ENCODE data around the gene JAM3.
"Not testable (repeated sequence)": the region's sequence is repeated elsewhere in the genome, so short reads cannot be mapped to it uniquely, and the experiment has no call there.

Gene JAM3

DNA sequence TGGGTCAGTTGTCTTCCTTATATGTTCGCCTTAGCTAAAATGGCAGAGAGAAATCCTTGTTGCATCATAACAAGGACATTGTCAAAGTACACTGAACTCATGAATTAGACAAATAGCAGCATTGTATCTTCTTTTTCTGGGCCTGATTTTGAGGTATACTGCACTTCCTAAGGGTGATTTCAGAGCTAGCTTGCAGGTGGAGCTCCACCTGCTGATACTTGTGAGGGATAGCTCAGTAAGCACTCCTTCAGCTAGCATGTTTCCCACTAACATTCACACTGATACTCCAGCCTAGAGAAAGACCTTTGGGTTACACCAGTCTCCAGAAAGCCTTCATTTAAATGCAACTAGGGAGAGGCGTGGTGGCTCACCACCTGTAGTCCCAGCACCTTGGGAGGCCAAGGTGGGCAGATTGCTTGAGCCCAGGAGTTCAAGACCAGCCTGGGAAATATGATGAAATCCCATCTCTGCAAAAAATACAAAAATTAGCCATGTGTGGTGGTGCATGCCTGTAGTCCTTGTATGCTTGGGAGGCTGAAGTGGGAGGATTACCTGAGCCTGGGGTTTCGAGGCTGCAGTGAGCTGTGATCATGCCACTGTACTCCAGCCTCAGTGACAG is 29.8 kb downstream of the JAM3 start:
- H3K27me3 ChIP-seq (ENCODE audit: control insufficient read depth, insufficient read depth, low read length): no peaks in the 10 kb centered on the region
- H3K4me3 ChIP-seq (ENCODE audit: low read depth, low read length): no peak overlapping the region
- H3K36me3 ChIP-seq (ENCODE audit: control insufficient read depth, insufficient read depth, low read length): no peaks in the 10 kb centered on the region
- no peak overlapping the region for H3K9ac ChIP-seq (ENCODE audit: low read depth, low read length)
- H3K9me3 ChIP-seq (ENCODE audit: control insufficient read depth, insufficient read depth, low read length): peaks cover 7% of the 10 kb centered on the region
- H3K4me1 ChIP-seq (ENCODE audit: control insufficient read depth, insufficient read depth, low read length): peaks cover 4% of the 10 kb centered on the region

- Histone ChIP-seq H3K36me3 (ENCODE audit: control insufficient read depth, insufficient read depth, low read length) (no peaks in the 10 kb centered on the region), H3K27me3 (ENCODE audit: control insufficient read depth, insufficient read depth, low read length) (no peaks in the 10 kb centered on the region), H3K4me3 (ENCODE audit: low read depth, low read length) (no peak overlapping the region), H3K4me1 (ENCODE audit: control insufficient read depth, insufficient read depth, low read length) (peaks cover 4% of the 10 kb centered on the region), H3K9ac (ENCODE audit: low read depth, low read length) (no peak overlapping the region), H3K9me3 (ENCODE audit: control insufficient read depth, insufficient read depth, low read length) (peaks cover 7% of the 10 kb centered on the region)
Observed at GRCh38 chr11:134100171-134100570, 31.3 kb downstream of the JAM3 start.

DNA sequence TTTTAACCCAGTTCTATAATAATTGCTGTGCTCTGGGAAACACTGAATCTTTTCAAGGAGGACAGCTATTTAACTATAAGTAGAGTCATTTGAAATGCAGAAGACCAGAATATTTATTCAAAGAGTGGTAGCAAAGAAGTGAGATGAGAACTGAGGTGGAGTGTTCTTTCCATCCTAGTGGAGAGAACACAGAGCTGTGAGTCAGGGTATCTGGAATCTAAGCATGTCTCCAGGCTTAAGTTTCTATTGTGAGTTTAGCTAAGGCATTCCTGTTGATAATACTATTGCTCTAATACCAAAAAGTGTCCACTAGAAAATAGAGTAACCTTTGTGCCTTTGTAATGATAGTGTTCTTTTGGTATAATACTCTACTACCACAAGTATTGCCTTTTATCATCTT is 32.4 kb downstream of the JAM3 start:
- H3K9me3 ChIP-seq (ENCODE audit: control insufficient read depth, insufficient read depth, low read length): peaks cover 7% of the 10 kb centered on the region
- H3K36me3 ChIP-seq (ENCODE audit: control insufficient read depth, insufficient read depth, low read length): no peaks in the 10 kb centered on the region
- H3K9ac ChIP-seq (ENCODE audit: low read depth, low read length): no peak overlapping the region
- H3K4me3 ChIP-seq (ENCODE audit: low read depth, low read length): no peak overlapping the region
- H3K4me1 ChIP-seq (ENCODE audit: control insufficient read depth, insufficient read depth, low read length): peaks cover 4% of the 10 kb centered on the region
- no peaks in the 10 kb centered on the region for H3K27me3 ChIP-seq (ENCODE audit: control insufficient read depth, insufficient read depth, low read length)

- H3K4me3 ChIP-seq (ENCODE audit: low read depth, low read length): no peak overlapping the region
- H3K4me1 ChIP-seq (ENCODE audit: control insufficient read depth, insufficient read depth, low read length): no peaks in the 10 kb centered on the region
- H3K9ac ChIP-seq (ENCODE audit: low read depth, low read length): no peak overlapping the region
- no peaks in the 10 kb centered on the region for H3K36me3 ChIP-seq (ENCODE audit: control insufficient read depth, insufficient read depth, low read length)
- H3K9me3 ChIP-seq (ENCODE audit: control insufficient read depth, insufficient read depth, low read length): no peaks in the 10 kb centered on the region
- H3K27me3 ChIP-seq (ENCODE audit: control insufficient read depth, insufficient read depth, low read length): no peaks in the 10 kb centered on the region
Observed at GRCh38 chr11:134110252-134110815, 41.5 kb downstream of the JAM3 start.

DNA sequence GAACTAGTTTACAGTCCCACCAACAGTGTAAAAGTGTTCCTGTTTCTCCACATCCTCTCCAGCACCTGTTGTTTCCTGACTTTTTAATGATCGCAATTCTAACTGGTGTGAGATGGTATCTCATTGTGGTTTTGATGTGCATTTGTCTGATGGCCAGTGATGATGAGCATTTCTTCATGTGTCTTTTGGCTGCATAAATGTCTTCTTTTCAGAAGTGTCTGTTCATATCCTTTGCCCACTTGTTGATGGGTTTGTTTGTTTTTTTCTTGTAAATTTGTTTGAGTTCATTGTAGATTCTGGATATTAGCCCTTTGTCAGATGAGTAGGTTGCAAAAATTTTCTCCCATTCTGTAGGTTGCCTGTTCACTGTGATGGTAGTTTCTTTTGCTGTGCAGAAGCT is 44.9 kb downstream of the JAM3 start:
- H3K27me3 ChIP-seq (ENCODE audit: control insufficient read depth, insufficient read depth, low read length); H3K4me3 ChIP-seq (ENCODE audit: low read depth, low read length); H3K4me1 ChIP-seq (ENCODE audit: control insufficient read depth, insufficient read depth, low read length); H3K9ac ChIP-seq (ENCODE audit: low read depth, low read length); H3K36me3 ChIP-seq (ENCODE audit: control insufficient read depth, insufficient read depth, low read length); H3K9me3 ChIP-seq (ENCODE audit: control insufficient read depth, insufficient read depth, low read length): not testable (repeated sequence)

DNA sequence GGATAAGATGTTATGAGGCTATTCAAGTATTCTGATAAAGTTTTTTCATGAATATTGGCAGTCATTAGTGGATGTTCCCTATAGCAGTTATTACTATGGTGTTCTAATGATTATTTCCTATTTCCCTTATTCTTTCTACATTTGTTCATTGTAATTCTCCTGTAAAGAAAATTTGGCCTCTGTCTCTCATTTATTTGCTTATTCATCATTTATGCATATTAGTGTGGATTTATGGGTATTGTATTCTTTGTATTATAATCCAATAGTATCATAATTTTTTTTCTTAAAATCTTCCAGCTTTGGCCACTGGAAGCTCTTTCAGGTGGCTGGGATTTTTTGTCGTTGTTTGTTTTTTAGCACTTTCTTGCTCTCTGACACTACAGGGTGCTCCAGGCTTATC is 47.3 kb downstream of the JAM3 start:
- Histone ChIP-seq H3K9me3 (ENCODE audit: control insufficient read depth, insufficient read depth, low read length) (no peaks in the 10 kb centered on the region), H3K4me3 (ENCODE audit: low read depth, low read length) (no peak overlapping the region), H3K9ac (ENCODE audit: low read depth, low read length) (no peak overlapping the region), H3K27me3 (ENCODE audit: control insufficient read depth, insufficient read depth, low read length) (no peaks in the 10 kb centered on the region), H3K36me3 (ENCODE audit: control insufficient read depth, insufficient read depth, low read length) (no peaks in the 10 kb centered on the region), H3K4me1 (ENCODE audit: control insufficient read depth, insufficient read depth, low read length) (peaks cover 7% of the 10 kb centered on the region)

GRCh38 chr11:134118006-134118405 is 49.1 kb downstream of the JAM3 start:
- no peaks in the 10 kb centered on the region for H3K9me3 ChIP-seq (ENCODE audit: control insufficient read depth, insufficient read depth, low read length)
- no peak overlapping the region for H3K4me3 ChIP-seq (ENCODE audit: low read depth, low read length)
- no peaks in the 10 kb centered on the region for H3K27me3 ChIP-seq (ENCODE audit: control insufficient read depth, insufficient read depth, low read length)

GRCh38 chr11:134119094-134119493 is 50.2 kb downstream of the JAM3 start:
- Histone ChIP-seq H3K4me1 (ENCODE audit: control insufficient read depth, insufficient read depth, low read length) (peaks cover 7% of the 10 kb centered on the region), H3K36me3 (ENCODE audit: control insufficient read depth, insufficient read depth, low read length) (no peaks in the 10 kb centered on the region), H3K9ac (ENCODE audit: low read depth, low read length) (no peak overlapping the region), H3K4me3 (ENCODE audit: low read depth, low read length) (no peak overlapping the region), H3K27me3 (ENCODE audit: control insufficient read depth, insufficient read depth, low read length) (peaks cover 3% of the 10 kb centered on the region), H3K9me3 (ENCODE audit: control insufficient read depth, insufficient read depth, low read length) (no peaks in the 10 kb centered on the region)

More at GRCh38 chr11:134118006-134118405, 49.1 kb downstream of the JAM3 start:
- Histone ChIP-seq H3K4me1 (ENCODE audit: control insufficient read depth, insufficient read depth, low read length) (peaks cover 7% of the 10 kb centered on the region), H3K9ac (ENCODE audit: low read depth, low read length) (no peak overlapping the region), H3K36me3 (ENCODE audit: control insufficient read depth, insufficient read depth, low read length) (no peaks in the 10 kb centered on the region)

DNA sequence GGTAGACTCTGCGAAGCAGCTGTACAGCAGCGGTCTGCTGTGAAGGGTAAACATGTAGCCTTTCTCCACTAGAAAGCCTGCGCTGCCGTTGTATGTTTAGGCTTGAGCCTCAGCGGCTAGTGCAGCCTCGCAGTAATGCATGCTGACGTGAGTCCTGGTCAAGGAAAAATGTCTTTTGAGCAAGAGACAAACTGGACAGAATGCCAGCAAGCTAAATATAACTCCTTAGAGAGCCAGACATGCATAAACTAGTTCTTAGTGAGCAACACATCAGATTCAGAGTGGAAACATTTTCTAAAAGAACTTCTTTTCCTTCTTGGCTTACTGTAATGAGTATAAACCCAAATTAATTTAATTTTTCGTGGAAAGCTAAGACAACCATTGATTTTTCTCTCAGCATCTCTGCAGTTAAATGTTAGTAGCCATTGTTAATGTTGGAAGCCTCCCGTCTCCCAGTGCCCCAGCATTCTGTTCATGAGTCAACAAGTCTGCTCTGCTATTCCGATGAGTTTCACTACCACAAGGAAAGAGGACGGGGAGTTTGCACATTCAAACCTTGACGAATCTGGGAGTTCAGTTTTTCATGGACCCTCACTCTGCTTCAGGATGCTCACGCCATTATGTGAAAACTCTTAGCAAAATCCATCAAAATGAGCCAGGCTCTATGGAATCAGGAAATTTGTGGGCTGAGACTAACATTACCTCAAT is 51.4 kb downstream of the JAM3 start:
- Histone ChIP-seq H3K4me3 (ENCODE audit: low read depth, low read length) (no peak overlapping the region), H3K9ac (ENCODE audit: low read depth, low read length) (no peak overlapping the region), H3K27me3 (ENCODE audit: control insufficient read depth, insufficient read depth, low read length) (peaks cover 9% of the 10 kb centered on the region)

GRCh38 chr11:134120921-134121526 is 52.2 kb downstream of the JAM3 start:
- no peaks in the 10 kb centered on the region for H3K9me3 ChIP-seq (ENCODE audit: control insufficient read depth, insufficient read depth, low read length)
- no peak overlapping the region for H3K4me3 ChIP-seq (ENCODE audit: low read depth, low read length)
- H3K36me3 ChIP-seq (ENCODE audit: control insufficient read depth, insufficient read depth, low read length): no peaks in the 10 kb centered on the region
- H3K4me1 ChIP-seq (ENCODE audit: control insufficient read depth, insufficient read depth, low read length): peaks cover 14% of the 10 kb centered on the region
- no peak overlapping the region for H3K9ac ChIP-seq (ENCODE audit: low read depth, low read length)
- H3K27me3 ChIP-seq (ENCODE audit: control insufficient read depth, insufficient read depth, low read length): peaks cover 9% of the 10 kb centered on the region

More for the DNA sequence above, 51.4 kb downstream of the JAM3 start:
- H3K4me1 ChIP-seq (ENCODE audit: control insufficient read depth, insufficient read depth, low read length): peaks cover 7% of the 10 kb centered on the region
- H3K9me3 ChIP-seq (ENCODE audit: control insufficient read depth, insufficient read depth, low read length): no peaks in the 10 kb centered on the region
- no peaks in the 10 kb centered on the region for H3K36me3 ChIP-seq (ENCODE audit: control insufficient read depth, insufficient read depth, low read length)

DNA sequence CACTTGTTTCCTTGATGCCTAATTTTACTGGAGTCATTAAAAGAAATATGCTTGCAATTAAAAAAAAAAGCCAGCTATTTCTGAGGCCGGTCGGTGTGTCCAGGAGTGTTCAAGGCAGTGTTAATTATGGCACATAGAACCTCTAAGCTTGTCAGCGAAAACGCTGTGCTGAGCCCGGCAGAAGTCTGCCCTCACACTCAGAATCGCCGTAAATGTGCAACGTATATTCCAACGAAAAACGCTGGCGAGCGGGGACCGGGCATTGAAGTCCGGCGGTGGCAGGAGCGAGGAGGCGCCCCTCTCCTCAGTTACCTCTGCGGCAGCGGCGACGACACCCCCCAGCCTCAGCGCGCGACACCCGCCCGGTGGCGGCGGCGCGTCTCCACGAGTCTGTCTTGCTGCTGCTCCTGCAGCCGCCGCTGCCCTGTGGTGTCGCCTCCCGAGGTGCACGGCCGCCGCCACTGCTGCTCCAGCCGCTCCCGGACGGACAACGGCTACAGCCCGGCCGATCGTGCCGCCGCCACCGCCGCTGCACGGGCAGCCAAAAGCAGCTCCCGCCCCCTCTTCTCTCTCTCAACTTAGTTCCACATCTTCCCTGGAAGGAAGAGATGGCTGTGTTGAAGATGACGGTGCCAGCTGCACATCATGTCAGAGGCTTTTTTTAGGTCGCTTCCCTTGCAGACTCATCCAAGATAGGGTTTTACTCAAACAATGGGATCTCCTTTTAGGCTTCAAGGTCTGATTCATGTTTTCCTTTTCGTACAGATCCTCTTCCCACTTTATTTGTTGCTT is 56.0 kb downstream of the JAM3 start:
- Histone ChIP-seq H3K27me3 (ENCODE audit: control insufficient read depth, insufficient read depth, low read length) (peaks cover 9% of the 10 kb centered on the region), H3K9me3 (ENCODE audit: control insufficient read depth, insufficient read depth, low read length) (no peaks in the 10 kb centered on the region), H3K9ac (ENCODE audit: low read depth, low read length) (no peak overlapping the region), H3K4me1 (ENCODE audit: control insufficient read depth, insufficient read depth, low read length) (peaks cover 17% of the 10 kb centered on the region), H3K4me3 (ENCODE audit: low read depth, low read length) (peak overlapping the region; percentile 40), H3K36me3 (ENCODE audit: control insufficient read depth, insufficient read depth, low read length) (no peaks in the 10 kb centered on the region)
